Activated CD8-positive, alpha-beta memory T cell treated with anti-CD3 and anti-CD28 coated beads, Interleukin-2, amount 10 ng/mL, durations not matched to agents 7 days and 5 days (primary cell): ENCODE results near the gene SH3BP4. TPM values are rescaled to one million over a fixed set of nuclear protein-coding genes. Genes with fewer than 3 reads are reported as not detected.

ENCODE experiments used
- ATAC-seq: fragments of 150-1000 bp; cut with Tn5 transposase; one replicate; pipeline ENCODE4 v1.10.0; 2021; ENCODE audit warnings: moderate library complexity
- CTCF ChIA-PET: fragments of 350-600 bp; sonication (Branson Sonifier 250); formaldehyde crosslinking; loops from one replicate; lab custom pipeline; 2021; ENCODE audit warnings: antibody characterized with exemption; lab: Charles Lee
- DNase-seq: peaks from one replicate; pipeline ENCODE4 v3.0.0-alpha.2; 2020
- H3K27ac Mint-ChIP-seq: one replicate; pipeline ENCODE4 v1.8.0; 2021; ENCODE audit warnings: mild to moderate bottlenecking, mixed read lengths
- H3K27me3 Mint-ChIP-seq: one replicate; pipeline ENCODE4 v1.8.0; 2021; ENCODE audit warnings: mixed read lengths
- H3K36me3 Mint-ChIP-seq: one replicate; pipeline ENCODE4 v1.8.0; 2021; ENCODE audit warnings: mild to moderate bottlenecking, mixed read lengths
- H3K4me1 Mint-ChIP-seq: one replicate; pipeline ENCODE4 v1.8.0; 2021; ENCODE audit warnings: mixed read lengths
- H3K4me3 Mint-ChIP-seq: one replicate; pipeline ENCODE4 v1.8.0; 2021; ENCODE audit warnings: mild to moderate bottlenecking, moderate library complexity, mixed read lengths
- H3K9me3 Mint-ChIP-seq: one replicate; pipeline ENCODE4 v1.8.0; 2022; ENCODE audit warnings: low read depth, mixed read lengths
- total RNA-seq, 2 experiments: library from RNA; stranded (reverse); gene quantifications; one replicate each; pipeline ENCODE4 v1.2.3, GENCODE V29; 2021

Gene SH3BP4
- total RNA-seq, 2 experiments from 2014 or later: 0.12 TPM; not detected in 1

DNA sequence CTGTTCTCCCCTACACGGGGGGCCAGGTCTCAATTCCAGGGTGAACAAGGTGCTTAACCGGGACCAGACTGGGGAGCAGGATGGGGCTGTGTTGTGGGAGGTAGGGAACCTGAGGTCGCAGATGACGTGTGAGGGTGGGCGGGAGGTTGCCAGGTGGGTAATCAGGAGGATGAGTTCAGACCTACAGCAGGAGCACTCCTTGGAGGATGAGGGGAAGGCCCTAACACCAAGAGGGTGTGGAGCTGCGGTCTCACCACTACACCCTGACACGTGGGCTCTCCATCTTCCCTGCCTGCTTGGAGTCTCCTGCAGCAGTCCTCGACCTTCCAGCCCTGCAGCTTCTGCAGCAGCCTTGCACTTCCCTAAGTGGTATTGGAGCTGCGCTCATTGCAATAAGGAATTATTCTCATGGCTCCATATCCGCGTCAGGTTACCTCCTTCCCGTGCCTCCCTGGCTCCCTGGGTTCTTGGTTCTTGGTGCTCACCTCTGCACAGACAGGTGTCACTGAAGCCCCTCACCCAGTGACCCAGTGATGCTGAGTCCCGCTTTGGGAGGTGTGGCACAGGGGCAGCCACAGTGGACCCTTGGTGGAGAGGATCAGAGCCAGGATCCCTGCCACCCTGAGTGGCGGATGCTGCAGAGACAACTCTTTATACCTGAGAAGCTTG is 15.5 kb downstream of the SH3BP4 start:
- Mint-ChIP-seq H3K4me3 (no peak overlapping the region), H3K9me3 (no peaks in the 10 kb centered on the region), H3K4me1 (no peaks in the 10 kb centered on the region), H3K36me3 (no peaks in the 10 kb centered on the region), H3K27ac (no peak overlapping the region), H3K27me3 (no peaks in the 10 kb centered on the region)
- no peak for DNase-seq
- CTCF ChIA-PET: no interaction called here
- ATAC-seq: no peak

DNA sequence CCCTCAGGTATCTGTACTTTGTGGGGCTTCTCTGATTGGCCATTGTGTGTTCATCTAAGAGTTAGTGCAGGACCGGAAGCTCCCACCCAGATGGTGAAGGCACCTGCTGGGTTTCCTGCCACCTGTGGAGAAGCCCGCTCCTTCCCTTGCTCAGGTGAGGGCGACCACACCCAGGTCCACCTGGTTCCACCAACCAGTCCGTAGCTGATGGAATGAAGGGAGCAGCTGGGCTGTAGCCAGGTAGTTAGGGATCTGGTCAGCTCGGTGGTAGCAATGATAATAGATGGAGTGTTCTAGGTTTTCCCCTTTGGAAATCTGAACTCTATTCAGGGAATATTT is 16.0 kb downstream of the SH3BP4 start:
- Mint-ChIP-seq H3K27ac (no peak overlapping the region), H3K36me3 (no peaks in the 10 kb centered on the region), H3K4me1 (no peaks in the 10 kb centered on the region), H3K9me3 (no peaks in the 10 kb centered on the region), H3K27me3 (no peaks in the 10 kb centered on the region), H3K4me3 (no peak overlapping the region)
- CTCF ChIA-PET: no interaction called here
- DNase-seq (no peak), ATAC-seq (no peak)

DNA sequence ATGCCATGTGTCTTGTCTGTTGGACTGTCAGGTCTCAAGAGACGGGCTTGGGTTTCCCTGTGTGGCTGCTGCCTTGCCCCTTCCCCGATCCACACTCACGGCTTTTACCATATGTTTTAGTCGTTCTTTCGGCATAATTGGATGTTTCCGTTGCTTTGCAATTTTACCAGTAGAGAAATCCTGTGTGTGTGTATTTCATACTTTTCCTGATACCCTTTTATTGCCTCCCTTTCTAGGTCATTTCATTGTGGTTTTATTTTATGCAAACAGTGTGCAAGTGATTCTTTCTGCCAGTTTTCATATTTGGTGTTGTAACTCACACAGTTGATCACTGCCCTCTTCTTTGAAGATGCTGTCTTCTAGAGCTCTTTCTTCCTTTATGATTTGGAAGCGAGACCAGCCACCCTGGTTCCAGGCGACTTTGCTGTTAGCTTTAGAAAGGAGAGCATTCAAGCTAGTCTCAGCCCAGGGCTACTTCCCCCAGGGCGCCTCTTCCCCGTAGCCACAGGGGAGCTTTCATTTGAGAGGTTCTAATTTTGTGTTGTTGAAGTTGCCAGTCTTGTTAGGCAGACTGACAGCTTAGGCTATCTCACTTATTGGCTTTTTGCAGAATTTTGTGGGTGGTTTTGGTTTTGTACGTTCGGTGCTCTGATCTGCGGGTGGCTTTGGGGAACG is 17.0 kb downstream of the SH3BP4 start:
- Mint-ChIP-seq H3K27me3 (no peaks in the 10 kb centered on the region), H3K4me1 (no peaks in the 10 kb centered on the region), H3K9me3 (no peaks in the 10 kb centered on the region), H3K4me3 (no peak overlapping the region), H3K27ac (no peak overlapping the region), H3K36me3 (no peaks in the 10 kb centered on the region)
- ATAC-seq (no peak), DNase-seq (no peak)
- CTCF ChIA-PET: interaction anchor here (0.7 kb wide), 1 partner anchor 19 kb away, joined by 3 read pairs; no protein-coding TSS in a partner anchor

DNA sequence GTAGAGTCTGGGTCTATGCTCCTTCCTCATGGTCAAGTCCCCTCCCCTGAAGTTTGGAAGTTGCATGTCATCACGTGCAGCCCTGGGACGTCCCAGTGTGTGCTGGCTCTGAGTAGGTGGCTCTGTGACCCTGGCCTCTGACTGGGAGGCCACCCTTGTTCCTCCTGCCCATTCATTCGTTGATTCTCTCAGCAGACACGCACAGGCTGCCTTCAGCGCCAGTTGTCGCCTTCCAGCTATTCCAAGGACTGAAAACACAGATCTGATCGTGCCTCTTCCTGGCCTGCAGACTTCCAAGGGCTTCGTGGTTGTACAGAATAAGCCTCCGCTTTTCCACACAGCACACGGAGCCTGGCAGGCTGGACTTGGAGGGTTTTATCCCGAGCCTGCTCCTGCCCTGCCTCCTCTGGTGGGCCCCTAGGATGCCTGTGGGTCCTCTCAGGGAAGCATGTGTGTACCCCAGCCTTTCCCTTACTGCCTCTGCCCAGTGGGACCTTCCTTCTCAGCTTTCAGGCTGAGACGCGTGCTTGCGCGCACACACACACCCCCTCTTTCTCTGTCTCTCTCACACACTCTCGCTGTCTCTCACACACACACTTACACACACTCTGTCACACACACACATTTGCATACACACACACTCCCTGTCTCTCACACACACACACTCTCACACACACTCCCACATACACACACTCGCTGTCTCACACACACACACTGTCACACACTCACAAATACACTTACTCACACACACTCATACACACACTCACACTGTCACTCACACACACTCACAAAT is 17.7 kb downstream of the SH3BP4 start:
- DNase-seq: no peak
- H3K4me3 Mint-ChIP-seq: no peak overlapping the region
- no peak overlapping the region for H3K27ac Mint-ChIP-seq
- no peaks in the 10 kb centered on the region for H3K36me3 Mint-ChIP-seq
- H3K4me1 Mint-ChIP-seq: no peaks in the 10 kb centered on the region
- ATAC-seq: no peak
- H3K9me3 Mint-ChIP-seq: no peaks in the 10 kb centered on the region
- CTCF ChIA-PET: no interaction called here
- H3K27me3 Mint-ChIP-seq: no peaks in the 10 kb centered on the region

DNA sequence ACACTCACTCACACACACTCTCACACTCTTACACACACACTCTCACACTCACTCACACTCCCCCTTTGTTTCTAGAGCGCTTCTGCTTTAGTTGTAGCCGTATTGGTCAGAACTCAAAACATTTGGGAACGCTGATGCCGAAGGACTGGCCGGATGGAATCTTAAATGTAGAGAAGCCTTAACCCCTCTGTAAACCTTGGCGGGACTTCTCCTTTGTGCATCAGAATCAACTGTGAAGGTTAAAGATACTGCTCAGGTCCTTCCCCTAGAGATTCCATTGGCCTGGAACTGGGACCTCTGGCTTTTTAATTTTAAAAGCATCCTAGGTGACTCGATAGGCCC is 18.3 kb downstream of the SH3BP4 start:
- no peak overlapping the region for H3K4me3 Mint-ChIP-seq
- no peak overlapping the region for H3K27ac Mint-ChIP-seq
- DNase-seq (no peak), ATAC-seq (no peak)
- no peaks in the 10 kb centered on the region for H3K4me1 Mint-ChIP-seq
- CTCF ChIA-PET: no interaction called here
- no peaks in the 10 kb centered on the region for H3K9me3 Mint-ChIP-seq
- H3K36me3 Mint-ChIP-seq: no peaks in the 10 kb centered on the region
- H3K27me3 Mint-ChIP-seq: no peaks in the 10 kb centered on the region

DNA sequence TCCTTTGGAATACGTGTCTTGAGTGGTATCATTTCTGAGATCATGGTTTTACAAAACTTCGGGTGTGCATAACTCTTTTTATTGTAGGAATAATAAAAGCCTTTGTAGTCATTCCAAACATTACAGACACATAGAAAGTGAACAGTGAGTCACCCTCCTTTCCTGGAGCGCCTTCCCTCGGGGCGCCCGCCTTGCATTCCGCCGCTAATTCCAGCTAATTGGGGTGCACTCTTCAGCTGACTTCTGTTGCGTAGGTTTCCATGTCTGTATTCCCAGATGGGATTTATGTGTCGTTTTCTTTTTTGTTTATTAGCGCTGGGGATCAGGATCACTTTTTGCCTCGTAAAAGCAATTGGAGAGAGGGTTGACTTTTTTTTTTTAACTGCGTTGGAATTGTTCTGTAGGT is 18.7 kb downstream of the SH3BP4 start:
- Mint-ChIP-seq H3K4me3 (no peak overlapping the region), H3K4me1 (no peaks in the 10 kb centered on the region), H3K36me3 (no peaks in the 10 kb centered on the region), H3K9me3 (no peaks in the 10 kb centered on the region), H3K27ac (no peak overlapping the region), H3K27me3 (no peaks in the 10 kb centered on the region)
- CTCF ChIA-PET: no interaction called here
- ATAC-seq: no peak
- DNase-seq: no peak

DNA sequence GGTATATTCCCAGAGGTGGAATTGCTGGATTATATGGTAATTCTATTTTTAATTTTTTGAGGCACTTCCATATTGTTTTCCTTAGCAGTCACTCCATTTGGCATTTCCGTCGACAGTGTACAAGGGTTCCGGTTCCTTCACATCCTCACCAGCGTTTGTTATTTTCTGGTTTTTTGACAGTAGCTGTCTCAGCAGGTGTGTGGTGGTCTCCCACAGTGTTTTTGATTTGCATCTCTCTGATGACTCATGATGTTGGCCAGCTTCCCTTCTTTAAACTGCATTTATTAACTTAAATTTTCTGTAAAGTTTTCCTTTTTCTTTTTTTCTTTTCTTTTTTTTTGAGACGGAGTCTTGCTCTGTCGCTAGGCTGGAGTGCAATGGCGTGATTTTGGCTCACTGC is 19.7 kb downstream of the SH3BP4 start:
- H3K27ac Mint-ChIP-seq: no peak overlapping the region
- DNase-seq: no peak

DNA sequence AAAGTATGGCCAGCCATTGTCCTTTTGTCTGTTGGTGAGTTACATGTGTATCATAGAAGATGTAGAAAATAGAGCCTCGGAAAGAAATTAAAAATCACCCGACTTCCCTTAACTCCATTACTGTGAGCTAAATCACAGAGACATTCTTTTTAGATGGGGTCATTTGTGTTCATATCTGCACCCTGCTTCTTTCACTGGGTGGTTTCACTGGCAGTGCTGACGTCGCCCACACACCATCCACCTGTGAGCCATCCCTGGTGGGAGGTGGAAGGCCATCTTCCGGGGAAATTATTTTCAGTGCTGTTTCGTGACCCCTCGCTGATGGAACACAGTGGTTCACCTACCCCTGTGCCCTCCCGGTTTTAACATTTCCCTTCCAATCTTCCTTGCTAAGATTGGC is 21.2 kb downstream of the SH3BP4 start:
- DNase-seq: no peak
- Mint-ChIP-seq H3K9me3 (no peaks in the 10 kb centered on the region), H3K27me3 (no peaks in the 10 kb centered on the region), H3K27ac (no peak overlapping the region), H3K4me1 (no peaks in the 10 kb centered on the region), H3K4me3 (no peak overlapping the region), H3K36me3 (no peaks in the 10 kb centered on the region)
- no peak for ATAC-seq
- CTCF ChIA-PET: no interaction called here

More for the DNA sequence above, 19.7 kb downstream of the SH3BP4 start:
- Mint-ChIP-seq H3K27me3 (no peaks in the 10 kb centered on the region), H3K4me1 (no peaks in the 10 kb centered on the region), H3K36me3 (no peaks in the 10 kb centered on the region), H3K4me3 (no peak overlapping the region), H3K9me3 (no peaks in the 10 kb centered on the region)
- CTCF ChIA-PET: no interaction called here
- no peak for ATAC-seq

DNA sequence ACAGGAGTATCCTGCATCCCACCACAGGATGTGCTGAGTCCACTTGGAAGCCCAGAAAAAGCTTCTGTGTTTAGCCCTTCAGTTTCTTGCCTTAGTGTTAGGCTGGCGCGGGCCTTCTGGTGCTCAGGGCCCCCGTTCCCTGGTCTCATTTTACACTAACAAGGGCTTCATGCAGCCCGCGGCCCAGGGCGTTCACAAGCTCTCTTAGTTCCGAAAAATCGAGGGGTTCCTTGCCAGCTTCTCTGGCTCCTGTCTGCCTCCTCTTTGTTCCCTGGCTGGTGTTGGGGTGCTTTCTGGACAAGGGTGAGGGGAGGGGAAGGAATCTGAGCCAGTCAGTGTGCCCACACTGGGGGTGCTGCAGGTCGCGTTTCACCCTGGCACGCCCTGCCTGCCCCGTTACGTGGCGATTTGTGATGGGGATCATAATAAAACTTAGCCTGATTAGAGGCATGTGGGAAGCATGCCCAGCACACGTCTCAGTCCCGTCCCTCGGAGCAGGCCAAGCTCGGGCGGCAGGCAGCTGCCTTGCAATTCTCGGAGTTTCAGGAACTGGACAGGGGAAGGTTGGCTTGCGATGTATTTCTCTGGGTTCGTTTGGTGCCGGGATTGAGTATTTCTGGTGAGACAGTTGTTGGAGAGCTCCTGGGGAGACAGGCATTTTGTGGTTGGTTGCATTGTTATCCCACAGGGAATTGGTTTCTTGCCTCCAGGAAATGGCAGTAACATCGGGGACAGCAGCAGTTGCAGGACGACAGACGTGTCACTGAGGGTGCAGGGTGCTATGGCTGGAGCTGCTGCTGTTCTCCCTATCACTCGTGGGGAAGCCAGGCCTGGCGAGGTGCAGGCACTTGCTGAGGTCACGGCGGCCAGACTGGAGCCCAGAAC is 22.9 kb downstream of the SH3BP4 start:
- ATAC-seq (no peak), DNase-seq (no peak)
- CTCF ChIA-PET: no interaction called here
- Mint-ChIP-seq H3K4me1 (no peaks in the 10 kb centered on the region), H3K27ac (no peak overlapping the region), H3K9me3 (no peaks in the 10 kb centered on the region), H3K27me3 (no peaks in the 10 kb centered on the region), H3K36me3 (no peaks in the 10 kb centered on the region), H3K4me3 (no peak overlapping the region)

DNA sequence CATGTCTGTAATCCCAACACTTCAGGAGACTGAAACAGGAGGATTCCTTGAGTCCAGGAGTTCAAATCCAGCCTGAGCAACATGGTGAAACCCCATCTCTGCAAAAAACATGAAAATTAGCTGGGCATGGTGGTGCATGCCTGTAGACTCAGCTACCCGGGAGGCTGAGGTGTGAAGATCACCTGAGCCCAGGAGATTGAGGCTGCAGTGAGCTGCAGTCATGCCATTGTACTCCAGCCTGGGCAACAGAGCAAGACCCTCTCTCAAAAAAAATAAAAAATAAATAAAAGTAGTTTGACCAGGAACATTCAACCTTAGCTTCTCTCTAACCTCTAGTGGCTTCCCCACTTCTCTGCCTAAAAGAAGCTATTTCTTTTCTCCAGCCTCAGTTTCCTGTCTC is 23.8 kb downstream of the SH3BP4 start:
- Mint-ChIP-seq H3K4me1 (no peaks in the 10 kb centered on the region), H3K27ac (no peak overlapping the region), H3K27me3 (no peaks in the 10 kb centered on the region), H3K9me3 (no peaks in the 10 kb centered on the region), H3K36me3 (no peaks in the 10 kb centered on the region), H3K4me3 (no peak overlapping the region)
- DNase-seq (no peak), ATAC-seq (no peak)
- CTCF ChIA-PET: no interaction called here

DNA sequence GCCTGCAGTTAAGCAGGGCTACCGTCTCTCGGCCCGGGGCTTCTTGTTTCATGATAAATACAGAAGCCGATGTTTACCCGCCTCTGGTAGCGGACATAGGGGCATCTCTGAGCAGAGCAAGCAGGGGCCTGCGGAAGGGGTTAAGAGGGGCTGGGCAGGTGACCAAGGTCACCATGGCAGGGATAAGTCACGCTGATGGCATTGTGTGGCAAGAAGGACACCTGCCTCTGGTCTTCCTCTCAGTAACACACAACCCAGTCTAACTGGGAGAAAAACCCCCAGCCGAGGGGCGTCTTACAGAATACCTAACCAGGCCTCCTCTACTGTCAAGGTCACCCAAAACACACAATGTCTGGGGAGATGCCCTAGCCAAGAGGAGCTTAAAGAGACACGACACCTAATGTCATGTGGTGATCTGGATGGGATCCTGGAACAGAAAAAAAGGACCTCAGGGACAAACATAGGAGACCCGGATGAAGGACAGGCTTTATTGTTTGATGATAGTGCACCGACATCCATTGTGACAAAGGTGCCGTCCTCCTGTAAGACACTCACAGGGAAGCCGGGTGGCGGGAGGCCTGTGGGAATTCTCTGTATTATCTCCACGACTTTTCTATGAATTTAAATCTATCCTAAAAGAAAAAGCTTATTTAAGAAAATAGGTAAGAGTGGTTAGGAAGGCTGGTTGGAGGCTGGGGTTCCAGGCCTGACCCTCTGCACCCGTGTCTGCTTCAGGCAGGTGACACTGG is 24.8 kb downstream of the SH3BP4 start:
- no peaks in the 10 kb centered on the region for H3K9me3 Mint-ChIP-seq
- H3K36me3 Mint-ChIP-seq: no peaks in the 10 kb centered on the region
- no peak overlapping the region for H3K27ac Mint-ChIP-seq
- no peak overlapping the region for H3K4me3 Mint-ChIP-seq
- ATAC-seq (no peak), DNase-seq (no peak)
- no peaks in the 10 kb centered on the region for H3K4me1 Mint-ChIP-seq
- CTCF ChIA-PET: no interaction called here
- no peaks in the 10 kb centered on the region for H3K27me3 Mint-ChIP-seq

DNA sequence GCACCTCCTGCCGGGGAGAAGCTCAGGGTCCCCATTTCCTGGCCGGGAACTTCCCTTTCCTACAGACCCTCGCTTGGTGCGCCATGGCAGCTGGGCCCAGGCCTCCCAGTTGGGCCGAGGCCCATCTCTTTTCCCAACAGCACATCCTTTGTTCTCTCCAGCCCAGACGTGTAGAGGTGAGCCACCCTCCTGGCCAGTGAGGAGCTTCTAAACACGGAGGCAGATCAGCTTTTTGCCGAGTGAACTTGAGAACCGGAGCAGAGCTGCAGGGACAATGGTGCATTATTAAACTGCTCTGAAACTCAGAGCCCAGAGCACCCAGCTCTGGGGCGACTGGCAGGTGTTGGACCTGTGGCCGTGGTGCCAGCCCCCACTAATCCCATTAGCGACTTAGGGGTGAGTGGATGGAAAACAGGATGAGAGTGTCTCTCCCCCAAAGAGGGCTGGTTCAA is 25.4 kb downstream of the SH3BP4 start:
- Mint-ChIP-seq H3K4me3 (no peak overlapping the region), H3K27ac (no peak overlapping the region), H3K36me3 (no peaks in the 10 kb centered on the region), H3K27me3 (no peaks in the 10 kb centered on the region), H3K4me1 (no peaks in the 10 kb centered on the region), H3K9me3 (no peaks in the 10 kb centered on the region)
- no peak for ATAC-seq
- DNase-seq: no peak
- CTCF ChIA-PET: no interaction called here
